HG03521 (cell line): ENCODE results near the gene KRTAP9-4.
"Not testable (repeated sequence)": the region's sequence is repeated elsewhere in the genome, so short reads cannot be mapped to it uniquely, and the experiment has no call there.

Experiments
- ATAC-seq: cut with Tn5 transposase; IDR thresholded peaks from one replicate; pipeline ENCODE4 v1.9.1; 2021; ENCODE audit warnings: mild to moderate bottlenecking, moderate library complexity; ENCODE audit not compliant: unreplicated experiment

KRTAP9-4 gene

DNA sequence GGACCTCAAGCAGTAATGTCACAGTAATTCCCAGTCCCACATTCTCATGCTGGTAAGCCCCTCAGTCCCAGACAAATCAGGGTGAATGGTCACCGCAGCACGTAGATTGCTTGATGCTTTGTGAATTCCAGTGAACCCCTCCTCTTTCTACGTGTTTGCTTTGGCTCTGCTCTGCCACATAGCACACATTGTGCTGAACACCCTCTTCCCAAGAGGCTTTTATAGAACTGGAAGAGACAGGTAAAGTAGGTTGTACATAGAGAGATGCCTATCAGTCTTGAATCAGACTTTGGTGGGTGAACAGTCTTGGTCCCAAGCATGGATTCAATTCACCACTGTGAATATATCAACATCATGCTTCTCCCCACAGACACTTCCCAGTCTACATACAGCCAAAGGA, 15.1 kb downstream of the KRTAP9-4 start:
- no peak for ATAC-seq

- ATAC-seq: no peak
These were observed 15.6 kb downstream of the KRTAP9-4 start, which contains the start of gene KRTAP9-6 for GRCh38 chr17:41265078-41265477. KRTAP9-6 (plus strand) TSS chr17:41265378; CDS start chr17:41265378, 0 bp downstream.

DNA sequence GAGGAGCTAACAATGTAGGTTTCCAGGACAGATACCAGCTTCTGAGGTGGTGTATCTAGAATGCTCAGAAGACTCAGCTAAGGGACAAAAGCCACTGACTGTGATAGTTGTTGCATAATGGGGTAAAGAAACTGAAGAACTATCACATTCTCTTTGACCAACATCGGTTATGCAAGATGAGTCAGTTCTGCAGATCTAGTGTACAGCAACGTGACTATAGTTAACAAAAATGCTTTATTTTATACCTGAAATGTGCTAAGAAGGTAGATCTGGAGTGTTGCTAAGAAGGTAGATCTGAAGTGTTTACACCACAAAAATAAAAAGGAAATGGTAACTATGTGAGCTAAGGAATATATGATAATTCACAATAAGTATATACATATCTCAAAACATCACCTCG, 18.2 kb downstream of the KRTAP9-4 start:
- no peak for ATAC-seq

DNA sequence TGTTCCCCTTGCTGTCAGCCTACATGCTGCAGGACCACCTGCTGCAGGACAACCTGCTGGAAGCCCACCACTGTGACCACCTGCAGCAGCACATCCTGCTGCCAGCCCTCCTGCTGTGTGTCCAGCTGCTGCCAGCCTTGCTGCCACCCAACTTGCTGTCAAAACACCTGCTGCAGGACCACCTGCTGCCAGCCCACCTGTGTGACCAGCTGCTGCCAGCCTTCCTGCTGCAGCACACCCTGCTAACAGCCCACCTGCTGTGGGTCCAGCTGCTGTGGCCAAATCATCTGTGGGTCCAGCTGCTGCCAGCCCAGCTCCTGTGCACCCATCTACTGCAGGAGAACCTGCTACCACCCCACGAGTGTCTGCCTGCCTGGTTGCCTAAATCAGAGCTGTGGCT, 21.8 kb downstream of the KRTAP9-4 start:
- ATAC-seq: not testable (repeated sequence)

DNA sequence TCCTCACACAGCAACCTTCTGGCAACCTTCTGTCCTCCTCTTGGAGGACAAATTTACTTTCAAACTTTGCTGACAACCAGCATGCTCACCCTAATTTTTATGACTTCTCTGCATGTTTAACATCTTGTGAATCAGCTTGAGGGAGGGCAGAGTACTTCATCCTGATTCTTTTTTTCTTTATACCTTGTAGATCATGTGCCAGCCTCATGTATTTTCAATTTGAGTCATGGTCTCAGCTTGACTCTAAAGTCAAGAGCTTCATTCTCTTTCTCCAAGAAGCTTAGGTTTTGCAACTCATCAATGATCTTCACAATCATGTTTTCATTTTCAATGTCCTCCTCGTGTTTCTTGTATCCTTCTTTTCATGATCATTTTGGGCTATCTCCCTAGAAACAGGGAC, 22.4 kb downstream of the KRTAP9-4 start:
- ATAC-seq: no peak

DNA sequence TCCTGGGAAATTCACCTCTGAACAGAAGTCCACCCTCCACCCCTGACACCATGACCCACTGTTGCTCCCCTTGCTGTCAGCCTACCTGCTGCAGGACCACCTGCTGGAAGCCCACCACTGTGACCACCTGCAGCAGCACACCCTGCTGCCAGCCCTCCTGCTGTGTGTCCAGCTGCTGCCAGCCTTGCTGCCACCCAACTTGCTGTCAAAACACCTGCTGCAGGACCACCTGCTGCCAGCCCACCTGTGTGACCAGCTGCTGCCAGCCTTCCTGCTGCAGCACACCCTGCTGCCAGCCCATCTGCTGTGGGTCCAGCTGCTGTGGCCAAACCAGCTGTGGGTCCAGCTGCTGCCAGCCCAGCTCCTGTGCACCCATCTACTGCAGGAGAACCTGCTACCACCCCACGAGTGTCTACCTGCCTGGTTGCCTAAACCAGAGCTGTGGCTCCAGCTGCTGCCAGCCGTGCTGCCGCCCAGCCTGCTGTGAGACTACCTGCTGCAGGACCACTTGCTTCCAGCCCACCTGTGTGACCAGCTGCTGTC, 26.2 kb downstream of the KRTAP9-4 start, which contains the start of gene KRTAP9-7:
Gene KRTAP9-7 (plus strand): TSS at position 51 of the 543 bp plus-strand sequence. CDS start 0 bp downstream, at position 51.
- ATAC-seq: not testable (repeated sequence)

- no peak for ATAC-seq
These were observed 28.9 kb downstream of the KRTAP9-4 start for GRCh38 chr17:41278176-41278955.

DNA sequence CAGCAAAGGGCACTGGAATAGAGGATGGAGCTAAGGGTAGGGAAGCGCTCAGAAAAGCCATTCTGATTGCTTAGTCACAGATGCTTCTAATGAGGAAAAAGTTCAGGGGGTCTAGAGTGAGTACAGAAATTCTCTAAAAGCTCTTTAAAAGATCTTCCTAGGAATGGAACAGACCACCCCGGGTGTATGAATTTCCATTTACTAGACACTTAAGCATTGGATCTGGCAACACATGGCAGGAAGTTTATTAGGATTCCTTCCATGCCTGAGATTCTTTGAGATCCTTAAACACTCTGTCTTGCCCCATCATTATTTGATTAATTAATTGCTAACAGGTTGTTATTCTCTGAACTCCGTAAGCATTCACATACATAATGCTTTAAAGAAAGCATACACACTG, 34.6 kb downstream of the KRTAP9-4 start:
- no peak for ATAC-seq

- ATAC-seq: no peak
These were observed 35.1 kb downstream of the KRTAP9-4 start for GRCh38 chr17:41284546-41284945.

DNA sequence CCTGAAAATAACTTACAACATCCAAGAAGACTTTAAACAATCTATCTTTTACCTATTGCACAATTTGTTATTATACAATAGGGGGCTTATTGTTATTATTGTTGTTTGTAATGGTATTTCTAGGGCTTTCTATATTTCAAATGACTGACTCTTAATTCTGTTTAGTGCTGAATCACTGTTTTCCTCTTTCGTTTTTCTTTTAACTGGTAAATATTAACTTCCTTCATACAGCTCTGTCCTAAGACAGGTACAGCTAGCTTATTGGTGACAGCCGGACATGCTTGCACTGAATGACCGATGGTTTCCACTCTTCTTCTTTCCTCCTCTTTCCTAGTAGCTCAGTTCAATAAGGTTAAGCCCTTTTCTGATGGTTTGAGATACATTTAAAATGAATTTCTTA, 37.6 kb downstream of the KRTAP9-4 start:
- ATAC-seq: no peak

- ATAC-seq: no peak
These were observed 44.5 kb downstream of the KRTAP9-4 start for GRCh38 chr17:41294016-41294415.

- no peak for ATAC-seq
These were observed 47.4 kb downstream of the KRTAP9-4 start for GRCh38 chr17:41296846-41297245.

GRCh38 chr17:41298458-41299135, 49.1 kb downstream of the KRTAP9-4 start:
- ATAC-seq: no peak
